Endometrial microvascular endothelial cells (primary cell): Measurements from ENCODE around the gene TRERF1. TPM values are rescaled to one million over a fixed set of nuclear protein-coding genes. Genes with fewer than 3 reads are reported as not detected.

ENCODE experiments used
- in situ Hi-C: cut with HindIII; loops from 2 replicates; pipeline ENCODE4 v1.10.0; 2017; ENCODE audit warnings: low sequenced_read_pairs, low pct_unique_long_range_greater_than_20kb; ENCODE audit errors: inconsistent ontology term
- total RNA-seq: library from RNA; depleted of rRNA; stranded (reverse); fragments of >200 nt; gene quantifications from one replicate; pipeline ENCODE4 v1.2.3, GENCODE V29; 2015; ENCODE audit errors: inconsistent ontology term

The TRERF1 gene
- total RNA-seq, 1 donor from 2014 or later, result 0.09 TPM

GRCh38 chr6:42300701-42301100, 151.0 kb downstream of the TRERF1 start:
- in situ Hi-C loops, result loop anchor here (25.0 kb wide), 1 partner anchor 262 kb away; the partner anchor contains the start of gene UBR2

- in situ Hi-C loops, result loop anchor here (25.0 kb wide), 1 partner anchor 262 kb away; the partner anchor contains the start of gene UBR2
Observed at GRCh38 chr6:42300185-42300584, 151.5 kb downstream of the TRERF1 start.

- in situ Hi-C loops, result no loop called here
Observed at GRCh38 chr6:42297661-42298060, 154.1 kb downstream of the TRERF1 start.

- in situ Hi-C loops, result no loop called here
Observed at GRCh38 chr6:42296614-42297013, 155.1 kb downstream of the TRERF1 start.

GRCh38 chr6:42295677-42296076, 156.0 kb downstream of the TRERF1 start:
- in situ Hi-C loops, result no loop called here

GRCh38 chr6:42295181-42295580, 156.5 kb downstream of the TRERF1 start:
- in situ Hi-C loops, result no loop called here

GRCh38 chr6:42294759-42295158, 157.0 kb downstream of the TRERF1 start:
- in situ Hi-C loops, result no loop called here

GRCh38 chr6:42293386-42293977, 158.2 kb downstream of the TRERF1 start:
- in situ Hi-C loops, result no loop called here

GRCh38 chr6:42292004-42292740, 159.6 kb downstream of the TRERF1 start:
- in situ Hi-C loops, result no loop called here

- in situ Hi-C loops, result no loop called here
Observed at GRCh38 chr6:42287756-42288155, 164.0 kb downstream of the TRERF1 start.

- in situ Hi-C loops, result no loop called here
Observed at GRCh38 chr6:42281570-42281969, 170.2 kb downstream of the TRERF1 start.

GRCh38 chr6:42280966-42281533, 170.7 kb downstream of the TRERF1 start:
- in situ Hi-C loops, result no loop called here

GRCh38 chr6:42279966-42280629, 171.6 kb downstream of the TRERF1 start:
- in situ Hi-C loops, result no loop called here

GRCh38 chr6:42279144-42279781, 172.5 kb downstream of the TRERF1 start:
- in situ Hi-C loops, result no loop called here

GRCh38 chr6:42278131-42278853, 173.4 kb downstream of the TRERF1 start:
- in situ Hi-C loops, result no loop called here

GRCh38 chr6:42276034-42276890, 175.5 kb downstream of the TRERF1 start:
- in situ Hi-C loops, result no loop called here

- in situ Hi-C loops, result no loop called here
Observed at GRCh38 chr6:42275376-42276033, 176.2 kb downstream of the TRERF1 start.
